Activated naive CD4-positive, alpha-beta T cell treated with anti-CD3 and anti-CD28 coated beads for 36 hours (primary cell): ENCODE results near the gene PDE1C. TPM values are rescaled to one million over a fixed set of nuclear protein-coding genes. Genes with fewer than 3 reads are reported as not detected.

ENCODE experiments used
- CTCF ChIA-PET: fragments of 350-600 bp; sonication (Branson Sonifier 250); formaldehyde crosslinking; loops from one replicate; lab custom pipeline; 2021; ENCODE audit warnings: antibody characterized with exemption; lab: Charles Lee
- DNase-seq: peaks from one replicate; pipeline ENCODE4 v3.0.0-alpha.2; 2020
- H3K27ac Mint-ChIP-seq: one replicate; pipeline ENCODE4 v1.8.0; 2021; ENCODE audit warnings: mild to moderate bottlenecking, mixed read lengths
- H3K27me3 Mint-ChIP-seq: one replicate; pipeline ENCODE4 v1.8.0; 2021; ENCODE audit warnings: low read depth, mixed read lengths
- H3K36me3 Mint-ChIP-seq: one replicate; pipeline ENCODE4 v1.8.0; 2021; ENCODE audit warnings: low read depth, mixed read lengths
- H3K4me1 Mint-ChIP-seq: one replicate; pipeline ENCODE4 v1.8.0; 2021; ENCODE audit warnings: low read depth, mixed read lengths
- H3K4me3 Mint-ChIP-seq: one replicate; pipeline ENCODE4 v1.8.0; 2021; ENCODE audit warnings: mild to moderate bottlenecking, moderate library complexity, mixed read lengths
- H3K9me3 Mint-ChIP-seq: one replicate; pipeline ENCODE4 v1.8.0; 2021; ENCODE audit warnings: mixed read lengths
- intact Hi-C: fragments of 100-400 bp; cut with micrococcal nuclease; formaldehyde crosslinking; loops from one replicate; pipeline ENCODE4 v1.15.1; 2023
- total RNA-seq, 2 experiments: library from RNA; stranded (reverse); gene quantifications; one replicate each; pipeline ENCODE4 v1.2.3, GENCODE V29; 2021

PDE1C gene
- total RNA-seq, 2 experiments from 2014 or later, result not detected

- no peak for DNase-seq
- H3K27ac Mint-ChIP-seq, result no peak overlapping the region
- no peaks in the 10 kb centered on the region for H3K27me3 Mint-ChIP-seq
- H3K4me3 Mint-ChIP-seq, result no peak overlapping the region
- intact Hi-C loops, result no loop called here
- CTCF ChIA-PET, result no interaction called here
- H3K9me3 Mint-ChIP-seq, result peaks cover 7% of the 10 kb centered on the region
- H3K36me3 Mint-ChIP-seq, result no peaks in the 10 kb centered on the region
- H3K4me1 Mint-ChIP-seq, result no peaks in the 10 kb centered on the region
Measured at GRCh38 chr7:31939076-31939475, 131.1 kb downstream of the PDE1C start.

DNA sequence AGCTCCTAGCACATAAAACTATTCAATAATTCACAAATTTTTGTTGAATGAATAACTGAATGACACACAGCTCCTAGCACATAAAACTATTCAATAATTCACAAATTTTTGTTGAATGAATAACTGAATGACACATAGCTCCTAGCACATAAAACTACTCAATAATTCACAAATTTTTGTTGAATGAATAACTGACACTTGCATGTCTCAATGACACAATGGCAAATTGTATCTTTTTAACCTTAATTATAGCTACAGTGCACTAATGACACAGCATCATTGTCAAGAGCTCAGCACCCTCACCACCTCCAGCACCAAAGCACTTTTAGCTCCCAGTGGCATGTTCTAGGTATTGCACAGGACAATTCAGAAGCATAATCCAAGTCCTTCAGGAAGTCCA, 131.6 kb downstream of the PDE1C start:
- Mint-ChIP-seq H3K27me3 (no peaks in the 10 kb centered on the region), H3K4me3 (no peak overlapping the region), H3K27ac (no peak overlapping the region), H3K9me3 (peaks cover 4% of the 10 kb centered on the region), H3K36me3 (no peaks in the 10 kb centered on the region), H3K4me1 (no peaks in the 10 kb centered on the region)
- no peak for DNase-seq
- CTCF ChIA-PET, result no interaction called here
- intact Hi-C loops, result no loop called here

- no peaks in the 10 kb centered on the region for H3K27me3 Mint-ChIP-seq
- no peaks in the 10 kb centered on the region for H3K36me3 Mint-ChIP-seq
- H3K27ac Mint-ChIP-seq, result no peak overlapping the region
- H3K9me3 Mint-ChIP-seq, result peaks cover 4% of the 10 kb centered on the region
- no peak for DNase-seq
- no peak overlapping the region for H3K4me3 Mint-ChIP-seq
- H3K4me1 Mint-ChIP-seq, result no peaks in the 10 kb centered on the region
- CTCF ChIA-PET, result no interaction called here
- intact Hi-C loops, result no loop called here
Measured at GRCh38 chr7:31937982-31938381, 132.2 kb downstream of the PDE1C start.

DNA sequence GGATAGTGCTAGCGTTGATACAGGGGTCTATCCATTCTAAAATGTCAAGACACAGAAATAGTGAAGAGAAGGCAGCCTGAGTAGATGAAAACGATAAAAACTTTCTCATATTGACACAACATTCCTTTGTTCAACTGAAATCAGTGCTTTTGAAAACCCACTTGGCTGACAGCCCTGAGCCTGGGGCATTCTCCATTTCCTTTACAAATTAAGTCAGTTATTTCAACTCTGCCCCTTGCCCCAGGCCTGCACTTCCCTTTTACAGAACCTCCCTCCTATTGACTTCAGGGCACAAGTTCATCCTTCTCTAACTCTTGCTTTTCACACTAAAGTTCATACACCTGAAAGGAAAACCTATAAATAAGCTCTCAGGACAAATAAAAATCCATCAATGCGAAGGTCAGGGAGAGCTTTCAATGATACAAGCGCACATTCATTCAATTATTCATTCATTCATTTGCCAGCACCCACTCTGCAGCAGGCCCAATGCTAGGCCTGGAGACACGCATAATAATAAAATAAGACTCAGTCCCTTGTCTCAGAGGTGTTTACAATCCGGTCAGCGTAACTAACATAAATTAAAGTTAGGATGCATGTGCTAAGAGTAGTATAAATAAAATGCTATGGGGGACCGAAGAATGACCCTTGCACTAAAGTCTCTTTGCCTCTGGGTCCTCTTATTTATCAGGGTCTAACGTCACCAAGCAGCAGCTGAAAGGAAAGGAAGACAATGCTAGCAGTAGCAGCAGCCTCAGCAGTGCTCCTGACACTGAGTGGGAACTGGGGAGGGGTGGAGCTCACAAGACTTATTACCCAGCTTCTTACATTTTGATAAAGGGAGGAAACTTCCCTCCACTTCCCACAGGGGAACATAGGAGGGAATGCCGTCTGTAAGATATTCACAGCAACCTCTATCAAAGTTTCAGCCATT, 134.8 kb downstream of the PDE1C start:
- H3K4me1 Mint-ChIP-seq, result no peaks in the 10 kb centered on the region
- CTCF ChIA-PET, result no interaction called here
- intact Hi-C loops, result no loop called here
- no peak for DNase-seq
- H3K36me3 Mint-ChIP-seq, result no peaks in the 10 kb centered on the region
- H3K9me3 Mint-ChIP-seq, result peaks cover 4% of the 10 kb centered on the region
- no peak overlapping the region for H3K27ac Mint-ChIP-seq
- no peaks in the 10 kb centered on the region for H3K27me3 Mint-ChIP-seq
- H3K4me3 Mint-ChIP-seq, result no peak overlapping the region

GRCh38 chr7:31934551-31934950, 135.7 kb downstream of the PDE1C start:
- Mint-ChIP-seq H3K4me3 (no peak overlapping the region), H3K27me3 (no peaks in the 10 kb centered on the region), H3K4me1 (no peaks in the 10 kb centered on the region), H3K27ac (no peak overlapping the region), H3K9me3 (peaks cover 6% of the 10 kb centered on the region), H3K36me3 (no peaks in the 10 kb centered on the region)
- DNase-seq, result no peak
- CTCF ChIA-PET, result no interaction called here
- intact Hi-C loops, result no loop called here

GRCh38 chr7:31933481-31933880, 136.7 kb downstream of the PDE1C start:
- DNase-seq, result no peak
- H3K27ac Mint-ChIP-seq, result no peak overlapping the region
- H3K4me1 Mint-ChIP-seq, result no peaks in the 10 kb centered on the region
- CTCF ChIA-PET, result no interaction called here
- no peak overlapping the region for H3K4me3 Mint-ChIP-seq
- peaks cover 11% of the 10 kb centered on the region for H3K9me3 Mint-ChIP-seq
- no peaks in the 10 kb centered on the region for H3K27me3 Mint-ChIP-seq
- intact Hi-C loops, result no loop called here
- H3K36me3 Mint-ChIP-seq, result no peaks in the 10 kb centered on the region

GRCh38 chr7:31926991-31927584, 143.1 kb downstream of the PDE1C start:
- H3K27ac Mint-ChIP-seq, result no peak overlapping the region
- intact Hi-C loops, result no loop called here

GRCh38 chr7:31925753-31926454, 144.3 kb downstream of the PDE1C start:
- Mint-ChIP-seq H3K27ac (no peak overlapping the region), H3K27me3 (peaks cover 2% of the 10 kb centered on the region), H3K9me3 (peaks cover 12% of the 10 kb centered on the region), H3K4me3 (no peak overlapping the region), H3K4me1 (no peaks in the 10 kb centered on the region), H3K36me3 (no peaks in the 10 kb centered on the region)
- no peak for DNase-seq
- intact Hi-C loops, result no loop called here
- CTCF ChIA-PET, result no interaction called here

More at GRCh38 chr7:31926991-31927584, 143.1 kb downstream of the PDE1C start:
- Mint-ChIP-seq H3K4me3 (no peak overlapping the region), H3K27me3 (peaks cover 2% of the 10 kb centered on the region), H3K9me3 (peaks cover 14% of the 10 kb centered on the region), H3K4me1 (no peaks in the 10 kb centered on the region), H3K36me3 (no peaks in the 10 kb centered on the region)
- no peak for DNase-seq
- CTCF ChIA-PET, result no interaction called here

- DNase-seq, result no peak
- Mint-ChIP-seq H3K9me3 (peaks cover 8% of the 10 kb centered on the region), H3K27ac (no peak overlapping the region), H3K4me3 (no peak overlapping the region), H3K4me1 (no peaks in the 10 kb centered on the region), H3K36me3 (no peaks in the 10 kb centered on the region), H3K27me3 (peaks cover 2% of the 10 kb centered on the region)
- intact Hi-C loops, result no loop called here
- CTCF ChIA-PET, result interaction anchor here (0.7 kb wide), 1 partner anchor 14 kb away, joined by 3 read pairs; no protein-coding TSS in a partner anchor
Measured at GRCh38 chr7:31924251-31924650, 146.0 kb downstream of the PDE1C start.

DNA sequence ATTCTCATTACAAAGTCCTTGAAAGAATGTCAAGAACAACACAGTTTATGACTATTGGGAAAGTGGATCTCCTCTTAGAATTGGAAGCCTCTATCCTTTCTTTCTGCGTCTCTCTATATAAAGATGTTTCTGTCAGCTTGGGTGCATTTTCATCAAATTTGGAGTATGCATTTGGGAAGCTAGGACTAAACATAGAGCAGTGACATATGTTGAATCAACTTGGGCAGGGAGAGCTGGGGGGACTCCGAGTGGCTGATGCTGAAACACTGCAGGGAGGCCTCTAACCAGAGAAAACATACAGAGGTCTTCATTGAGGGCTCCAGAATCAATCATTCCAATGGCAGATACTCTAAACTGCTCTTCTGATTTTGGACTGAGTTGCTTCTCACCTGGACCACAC, 147.4 kb downstream of the PDE1C start:
- intact Hi-C loops, result no loop called here
- H3K36me3 Mint-ChIP-seq, result no peaks in the 10 kb centered on the region
- CTCF ChIA-PET, result no interaction called here
- DNase-seq, result no peak
- H3K4me1 Mint-ChIP-seq, result no peaks in the 10 kb centered on the region
- H3K27ac Mint-ChIP-seq, result no peak overlapping the region
- peaks cover 2% of the 10 kb centered on the region for H3K27me3 Mint-ChIP-seq
- H3K4me3 Mint-ChIP-seq, result no peak overlapping the region
- peaks cover 2% of the 10 kb centered on the region for H3K9me3 Mint-ChIP-seq

DNA sequence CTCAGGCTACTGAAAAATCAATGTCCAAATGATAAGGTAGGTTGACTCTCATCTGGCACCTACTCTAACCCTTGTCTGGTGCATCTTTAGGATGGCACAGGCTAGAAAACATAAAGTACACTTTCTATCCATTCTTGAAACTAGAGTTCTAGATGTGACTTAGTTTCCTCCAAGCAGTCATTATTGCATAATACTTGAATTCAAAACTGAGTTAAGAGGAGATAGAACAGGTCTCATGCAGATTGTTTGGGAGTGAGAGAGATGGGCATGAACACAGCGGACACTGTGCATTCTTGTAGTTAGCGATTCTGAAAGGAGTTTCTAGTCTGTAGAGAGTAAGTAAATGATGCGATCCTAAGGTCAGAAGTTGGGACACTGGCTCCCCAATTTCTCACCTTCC, 149.2 kb downstream of the PDE1C start:
- Mint-ChIP-seq H3K36me3 (no peaks in the 10 kb centered on the region), H3K4me1 (no peaks in the 10 kb centered on the region), H3K4me3 (no peak overlapping the region), H3K27me3 (peaks cover under 1% of the 10 kb centered on the region), H3K27ac (no peak overlapping the region), H3K9me3 (peaks cover 2% of the 10 kb centered on the region)
- intact Hi-C loops, result no loop called here
- CTCF ChIA-PET, result interaction anchor here (0.7 kb wide), 1 partner anchor 233 kb away, joined by 3 read pairs; no protein-coding TSS in a partner anchor
- no peak for DNase-seq

DNA sequence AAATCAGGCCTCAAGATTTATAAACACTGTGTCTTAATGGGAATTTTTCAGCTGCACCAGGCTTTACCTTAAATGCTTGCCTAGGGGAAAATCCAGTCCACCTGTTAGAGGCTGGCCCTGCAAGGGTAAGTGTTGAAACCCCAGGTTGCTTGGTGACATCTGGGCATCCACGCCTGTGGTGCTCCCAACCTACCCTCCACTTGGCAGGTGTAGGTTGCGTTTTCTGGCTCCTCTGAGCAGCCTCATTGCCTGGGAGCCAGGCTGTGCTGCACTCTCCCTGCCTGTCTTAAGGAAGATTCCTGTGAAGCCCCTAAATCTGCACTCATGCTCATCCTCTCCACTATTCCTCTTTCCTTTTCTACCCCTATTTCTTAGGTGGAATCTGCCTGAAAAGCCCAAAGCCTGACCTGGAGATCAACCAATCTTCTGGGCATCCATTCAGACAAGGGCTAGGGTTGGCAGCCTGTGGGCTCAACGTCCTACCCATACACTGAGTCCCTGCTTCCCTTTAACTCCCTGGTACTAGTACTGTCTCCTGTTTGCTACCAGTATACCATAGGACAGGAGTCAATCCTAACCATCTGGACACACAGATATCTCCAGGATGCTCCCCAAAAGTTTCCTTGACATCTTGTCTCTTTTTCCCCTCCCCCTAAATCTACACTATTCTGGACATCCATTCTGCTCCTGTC, 150.4 kb downstream of the PDE1C start:
- Mint-ChIP-seq H3K27ac (no peak overlapping the region), H3K4me1 (no peaks in the 10 kb centered on the region), H3K4me3 (no peak overlapping the region), H3K27me3 (no peaks in the 10 kb centered on the region), H3K9me3 (peaks cover 2% of the 10 kb centered on the region), H3K36me3 (no peaks in the 10 kb centered on the region)
- DNase-seq, result no peak
- intact Hi-C loops, result no loop called here
- CTCF ChIA-PET, result no interaction called here
